ENCODE measurements around the gene METRN.

The METRN gene

GRCh38 chr16:719815-720446, 5.0 kb downstream of the METRN start:
- DNase-seq, result no peak
- Mint-ChIP-seq H3K27me3 (ENCODE audit: low read depth, poor library complexity) (peaks cover 3% of the 10 kb centered on the region), H3K4me1 (peaks cover 27% of the 10 kb centered on the region), H3K9me3 (no peaks in the 10 kb centered on the region), H3K36me3 (ENCODE audit: low read depth) (no peaks in the 10 kb centered on the region), H3K27ac (peak overlapping the region; percentile 96), H3K4me3 (peak overlapping the region; percentile 86)
- TF ChIP-seq, protein P1, sequence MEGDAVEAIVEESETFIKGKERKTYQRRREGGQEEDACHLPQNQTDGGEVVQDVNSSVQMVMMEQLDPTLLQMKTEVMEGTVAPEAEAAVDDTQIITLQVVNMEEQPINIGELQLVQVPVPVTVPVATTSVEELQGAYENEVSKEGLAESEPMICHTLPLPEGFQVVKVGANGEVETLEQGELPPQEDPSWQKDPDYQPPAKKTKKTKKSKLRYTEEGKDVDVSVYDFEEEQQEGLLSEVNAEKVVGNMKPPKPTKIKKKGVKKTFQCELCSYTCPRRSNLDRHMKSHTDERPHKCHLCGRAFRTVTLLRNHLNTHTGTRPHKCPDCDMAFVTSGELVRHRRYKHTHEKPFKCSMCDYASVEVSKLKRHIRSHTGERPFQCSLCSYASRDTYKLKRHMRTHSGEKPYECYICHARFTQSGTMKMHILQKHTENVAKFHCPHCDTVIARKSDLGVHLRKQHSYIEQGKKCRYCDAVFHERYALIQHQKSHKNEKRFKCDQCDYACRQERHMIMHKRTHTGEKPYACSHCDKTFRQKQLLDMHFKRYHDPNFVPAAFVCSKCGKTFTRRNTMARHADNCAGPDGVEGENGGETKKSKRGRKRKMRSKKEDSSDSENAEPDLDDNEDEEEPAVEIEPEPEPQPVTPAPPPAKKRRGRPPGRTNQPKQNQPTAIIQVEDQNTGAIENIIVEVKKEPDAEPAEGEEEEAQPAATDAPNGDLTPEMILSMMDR (IDR thresholded peaks at IDR 0.05), result no peak

- DNase-seq, result peak; percentile 68
- Mint-ChIP-seq H3K4me3 (peak overlapping the region; percentile 86), H3K36me3 (ENCODE audit: low read depth) (no peaks in the 10 kb centered on the region), H3K27ac (peak overlapping the region; percentile 96), H3K27me3 (ENCODE audit: low read depth, poor library complexity) (peaks cover 3% of the 10 kb centered on the region), H3K9me3 (no peaks in the 10 kb centered on the region), H3K4me1 (peaks cover 27% of the 10 kb centered on the region)
- TF ChIP-seq, protein P1 (IDR thresholded peaks at IDR 0.05), result no peak
Measured at GRCh38 chr16:720447-720989, 5.6 kb downstream of the METRN start.

- Mint-ChIP-seq H3K9me3 (no peaks in the 10 kb centered on the region), H3K4me3 (peak within 1 kb of the TSS; percentile 86), H3K27me3 (ENCODE audit: low read depth, poor library complexity) (peaks cover 4% of the 10 kb centered on the region), H3K27ac (peak within 1 kb of the TSS; percentile 96), H3K4me1 (peaks cover 24% of the 10 kb centered on the region), H3K36me3 (ENCODE audit: low read depth) (no peaks in the 10 kb centered on the region)
- peak; percentile 93 for DNase-seq
- TF ChIP-seq, protein P1 (IDR thresholded peaks at IDR 0.05), result no peak
Measured at GRCh38 chr16:720990-721764, 6.3 kb downstream of the METRN start, which contains the start of gene ANTKMT. TSS of gene ANTKMT (plus strand) at chr16:721146. CDS start at chr16:721275, 129 bp downstream.

- Mint-ChIP-seq H3K36me3 (ENCODE audit: low read depth) (no peaks in the 10 kb centered on the region), H3K27me3 (ENCODE audit: low read depth, poor library complexity) (peaks cover 7% of the 10 kb centered on the region), H3K27ac (no peak overlapping the region), H3K4me1 (peaks cover 20% of the 10 kb centered on the region), H3K4me3 (peak overlapping the region; percentile 40), H3K9me3 (no peaks in the 10 kb centered on the region)
- TF ChIP-seq, protein P1 (IDR thresholded peaks at IDR 0.05), result no peak
- no peak for DNase-seq
Measured at GRCh38 chr16:721765-722540, 7.0 kb downstream of the METRN start.

GRCh38 chr16:722835-723633, 8.1 kb downstream of the METRN start:
- no peak overlapping the region for H3K27ac Mint-ChIP-seq
- DNase-seq, result no peak
- H3K27me3 Mint-ChIP-seq (ENCODE audit: low read depth, poor library complexity), result peaks cover 7% of the 10 kb centered on the region
- no peaks in the 10 kb centered on the region for H3K9me3 Mint-ChIP-seq
- TF ChIP-seq, protein P1 (IDR thresholded peaks at IDR 0.05), result no peak
- H3K4me3 Mint-ChIP-seq, result no peak overlapping the region
- H3K36me3 Mint-ChIP-seq (ENCODE audit: low read depth), result no peaks in the 10 kb centered on the region
- peaks cover 20% of the 10 kb centered on the region for H3K4me1 Mint-ChIP-seq
